Body of pancreas (tissue), 4 donors: ENCODE results near the gene ZNF146. TPM values are rescaled to one million over a fixed set of nuclear protein-coding genes. Genes with fewer than 3 reads are reported as not detected.
"Not testable (repeated sequence)": the region's sequence is repeated elsewhere in the genome, so short reads cannot be mapped to it uniquely, and the experiment has no call there.

ENCODE experiments used
- ATAC-seq: fragments of 150-250 bp; one replicate; pipeline ENCODE4 v1.9.1; 2016
- DNase-seq, 4 donors: peaks; one replicate each; pipeline ENCODE4 v3.0.0-alpha.2; 2019
- H3K27ac ChIP-seq, 4 donors: fragments of 200-600 bp; sonication (generic); 1 replicate in 3 of 4; 2 replicates in 1 of 4; pipeline versions ENCODE4 v1.5.1 to v1.6.1; 2016 to 2019; ENCODE audit warnings: mild to moderate bottlenecking in 1 of 4, mixed read lengths in 1 of 4, moderate library complexity in 1 of 4
- H3K27me3 ChIP-seq, 2 donors: fragments of 200-600 bp; sonication (generic); one replicate each; pipeline ENCODE4 v1.6.0; 2016; ENCODE audit warnings: mild to moderate bottlenecking in 1 of 2
- H3K36me3 ChIP-seq, 2 donors: fragments of 200-600 bp; sonication (generic); replicated peaks in 1 of 2; 2 replicates each; pipeline ENCODE4 v1.5.1; 2016; ENCODE audit warnings: low read depth in 2 of 2; ENCODE audit not compliant: insufficient read depth in 1 of 2
- H3K4me1 ChIP-seq: fragments of 200-600 bp; sonication (generic); one replicate; pipeline ENCODE4 v1.6.0; 2016
- H3K4me3 ChIP-seq, 2 donors: fragments of 200-600 bp; sonication (generic); 1 replicate in 1 of 2; 2 replicates in 1 of 2; pipeline ENCODE4 v1.5.1; 2016 to 2019
- H3K9me3 ChIP-seq, 3 donors: fragments of 200-600 bp; sonication (generic); 1 replicate in 2 of 3; 2 replicates in 1 of 3; pipeline ENCODE4 v1.5.1; 2016
- POLR2A ChIP-seq, 3 donors: fragments of 450-650 bp; IDR thresholded peaks; one replicate each; pipeline ENCODE4 v1.6.1; 2016; ENCODE audit warnings: antibody characterized with exemption in 3 of 3, mild to moderate bottlenecking in 2 of 3
- WGBS, 2 donors: methylation state at CpG; one replicate each; pipeline ENCODE4 v1.1.5; 2017; 5-methylcytosine and 5-hydroxymethylcytosine counted together
- intact Hi-C: fragments of 100-400 bp; cut with DNase I; formaldehyde crosslinking; loops from one replicate; pipeline ENCODE4 v1.15.1; 2023
- total RNA-seq, 2 donors: library from RNA; depleted of rRNA; stranded (reverse); fragments of >200 nt; gene quantifications; one replicate each; pipeline ENCODE4 v1.1.0, GENCODE V29; 2016
- TF ChIP-seq, protein P1 (sequence below), 7 experiments: fragments of 450-650 bp in 4 of 7; fragments of 200-600 bp in 3 of 7; sonication (generic) in 3 of 7; IDR thresholded peaks; one replicate each; pipeline ENCODE4 v1.5.1; 2016 to 2019; ENCODE audit warnings: antibody characterized with exemption in 7 of 7

Gene ZNF146
- total RNA-seq, 2 donors from 2014 or later, result 23.7 to 38.7 TPM

DNA sequence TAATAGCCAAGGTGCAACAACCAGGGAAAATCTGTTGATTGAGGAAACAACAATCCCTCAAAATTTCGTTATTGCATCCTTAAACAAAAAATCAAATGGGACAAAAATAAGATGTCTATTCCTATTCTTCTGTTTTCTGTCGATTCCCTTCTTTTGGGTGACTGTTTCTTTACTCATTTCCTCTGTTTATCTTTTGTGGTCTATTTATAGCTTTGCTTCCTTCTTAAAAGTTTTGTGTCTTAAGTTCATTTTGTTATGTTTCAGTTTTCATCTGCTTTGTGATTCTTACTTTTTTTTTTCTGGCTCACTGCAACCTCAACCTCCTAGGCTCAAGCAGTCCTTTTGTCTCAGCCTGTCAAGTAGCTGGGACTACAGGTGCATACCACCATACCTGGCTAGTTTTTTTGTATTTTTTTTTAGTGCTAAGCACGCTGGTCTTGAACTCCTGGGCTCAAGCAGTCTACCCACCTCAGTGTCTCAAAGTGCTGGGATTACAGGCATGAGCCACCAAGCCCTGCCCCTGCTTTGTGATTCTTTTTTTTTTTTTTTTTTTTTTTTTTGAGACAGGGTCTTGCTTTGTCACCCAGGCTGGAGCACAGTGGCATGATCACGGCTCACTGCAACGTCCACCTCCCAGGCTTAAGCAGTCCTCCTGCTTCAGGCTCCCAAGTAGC, 10.4 kb downstream of the ZNF146 start:
- WGBS, 2 donors, result 63 to 68% methylated on average over 5 of the region's 5 CpGs
- no peaks in the 10 kb centered on the region for H3K9me3 ChIP-seq
- H3K4me3 ChIP-seq, result no peak overlapping the region

DNA sequence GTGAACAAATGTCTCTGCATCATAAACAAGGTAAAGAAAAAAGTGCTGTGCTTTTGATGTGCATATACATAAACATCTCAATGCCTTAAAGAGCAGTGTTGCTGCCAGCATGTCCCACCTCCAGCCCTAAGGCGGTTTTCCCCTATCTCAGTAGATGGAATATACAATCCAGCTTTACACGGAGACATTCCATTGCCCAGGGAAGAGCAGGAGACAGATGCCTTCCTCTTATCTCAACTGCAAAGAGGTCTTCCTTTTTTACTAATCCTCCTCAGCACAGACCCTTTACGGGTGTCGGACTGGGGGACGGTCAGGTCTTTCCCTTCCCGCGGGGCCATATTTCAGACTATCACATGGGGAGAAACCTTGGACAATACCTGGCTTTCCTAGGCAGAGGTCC, 18.7 kb downstream of the ZNF146 start:
- not testable (repeated sequence) for H3K27ac ChIP-seq

More for the DNA sequence above, 10.4 kb downstream of the ZNF146 start:
- H3K27me3 ChIP-seq, result no peaks in the 10 kb centered on the region
- peaks cover 9 to 25% of the 10 kb centered on the region in 2 donors for H3K36me3 ChIP-seq
- ATAC-seq, result no peak
- DNase-seq, result no peak
- H3K27ac ChIP-seq, result no peak overlapping the region
- TF ChIP-seq POLR2A (IDR thresholded peaks at IDR 0.05), result no peak
- TF ChIP-seq, protein P1, sequence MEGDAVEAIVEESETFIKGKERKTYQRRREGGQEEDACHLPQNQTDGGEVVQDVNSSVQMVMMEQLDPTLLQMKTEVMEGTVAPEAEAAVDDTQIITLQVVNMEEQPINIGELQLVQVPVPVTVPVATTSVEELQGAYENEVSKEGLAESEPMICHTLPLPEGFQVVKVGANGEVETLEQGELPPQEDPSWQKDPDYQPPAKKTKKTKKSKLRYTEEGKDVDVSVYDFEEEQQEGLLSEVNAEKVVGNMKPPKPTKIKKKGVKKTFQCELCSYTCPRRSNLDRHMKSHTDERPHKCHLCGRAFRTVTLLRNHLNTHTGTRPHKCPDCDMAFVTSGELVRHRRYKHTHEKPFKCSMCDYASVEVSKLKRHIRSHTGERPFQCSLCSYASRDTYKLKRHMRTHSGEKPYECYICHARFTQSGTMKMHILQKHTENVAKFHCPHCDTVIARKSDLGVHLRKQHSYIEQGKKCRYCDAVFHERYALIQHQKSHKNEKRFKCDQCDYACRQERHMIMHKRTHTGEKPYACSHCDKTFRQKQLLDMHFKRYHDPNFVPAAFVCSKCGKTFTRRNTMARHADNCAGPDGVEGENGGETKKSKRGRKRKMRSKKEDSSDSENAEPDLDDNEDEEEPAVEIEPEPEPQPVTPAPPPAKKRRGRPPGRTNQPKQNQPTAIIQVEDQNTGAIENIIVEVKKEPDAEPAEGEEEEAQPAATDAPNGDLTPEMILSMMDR (IDR thresholded peaks at IDR 0.05), result no peak
- no peaks in the 10 kb centered on the region for H3K4me1 ChIP-seq
- intact Hi-C loops, result no loop called here

DNA sequence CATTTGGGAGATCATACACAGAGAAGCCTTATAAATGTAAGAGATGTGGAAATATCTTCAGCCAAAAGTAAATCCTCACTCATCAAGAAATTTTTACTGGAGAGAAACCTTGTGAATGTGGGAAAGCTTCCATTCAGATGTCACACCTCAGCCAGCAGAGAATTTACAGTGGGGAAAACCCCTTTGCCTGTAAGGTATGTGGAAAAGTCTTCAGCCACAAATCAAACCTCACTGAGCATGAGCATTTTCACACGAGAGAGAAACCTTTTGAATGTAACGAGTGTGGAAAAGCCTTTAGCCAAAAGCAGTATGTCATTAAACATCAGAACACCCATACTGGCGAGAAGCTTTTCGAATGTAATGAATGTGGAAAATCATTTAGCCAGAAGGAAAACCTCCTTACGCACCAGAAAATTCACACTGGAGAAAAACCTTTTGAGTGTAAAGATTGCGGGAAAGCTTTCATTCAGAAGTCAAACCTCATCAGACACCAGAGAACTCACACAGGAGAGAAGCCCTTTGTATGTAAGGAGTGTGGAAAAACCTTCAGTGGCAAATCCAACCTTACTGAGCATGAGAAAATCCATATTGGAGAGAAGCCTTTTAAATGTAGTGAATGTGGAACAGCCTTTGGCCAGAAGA, 21.5 kb downstream of the ZNF146 start:
- WGBS, 2 donors, result 94 to 95% methylated on average over 6 of the region's 6 CpGs
- no peaks in the 10 kb centered on the region for H3K4me1 ChIP-seq
- peaks cover 32 to 48% of the 10 kb centered on the region in 2 donors for H3K36me3 ChIP-seq
- H3K9me3 ChIP-seq, result peaks cover 0 to 18% (median 0%) of the 10 kb centered on the region in 3 donors
- no peak for DNase-seq
- no peak for ATAC-seq
- intact Hi-C loops, result no loop called here
- no peak overlapping the region for H3K27ac ChIP-seq
- H3K27me3 ChIP-seq, result no peaks in the 10 kb centered on the region
- no peak overlapping the region for H3K4me3 ChIP-seq
- TF ChIP-seq, protein P1 (IDR thresholded peaks at IDR 0.05), result no peak
- TF ChIP-seq POLR2A (IDR thresholded peaks at IDR 0.05), result no peak

More for the DNA sequence above, 18.7 kb downstream of the ZNF146 start:
- ATAC-seq, H3K4me3 ChIP-seq, H3K27me3 ChIP-seq, DNase-seq, intact Hi-C loops, H3K4me1 ChIP-seq: not testable (repeated sequence)
- 79 to 85% methylated on average over 7 of the region's 7 CpGs for WGBS, 2 donors
- Histone ChIP-seq H3K36me3 (peaks cover 40 to 72% of the 10 kb centered on the region in 2 donors), H3K9me3 (peaks cover 0 to 15% (median 0%) of the 10 kb centered on the region in 3 donors)

DNA sequence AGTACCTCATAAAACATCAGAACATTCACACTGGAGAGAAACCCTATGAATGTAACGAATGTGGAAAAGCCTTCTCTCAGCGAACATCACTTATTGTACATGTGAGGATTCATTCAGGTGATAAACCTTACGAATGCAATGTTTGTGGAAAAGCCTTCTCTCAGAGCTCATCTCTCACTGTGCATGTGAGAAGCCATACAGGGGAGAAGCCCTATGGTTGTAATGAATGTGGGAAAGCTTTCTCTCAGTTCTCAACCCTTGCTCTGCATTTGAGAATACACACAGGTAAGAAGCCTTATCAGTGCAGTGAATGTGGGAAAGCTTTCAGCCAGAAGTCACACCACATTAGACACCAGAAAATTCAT, 22.0 kb downstream of the ZNF146 start:
- ATAC-seq (no peak), DNase-seq (no peak)
- 94 to 98% methylated on average over 3 of the region's 3 CpGs for WGBS, 2 donors
- Histone ChIP-seq H3K9me3 (peaks cover 0 to 19% (median 0%) of the 10 kb centered on the region in 3 donors), H3K4me1 (no peaks in the 10 kb centered on the region), H3K4me3 (no peak overlapping the region), H3K36me3 (peaks cover 32 to 44% of the 10 kb centered on the region in 2 donors), H3K27me3 (no peaks in the 10 kb centered on the region), H3K27ac (no peak overlapping the region)
- TF ChIP-seq, protein P1 (IDR thresholded peaks at IDR 0.05), result no peak
- TF ChIP-seq POLR2A (IDR thresholded peaks at IDR 0.05), result no peak
- intact Hi-C loops, result no loop called here

DNA sequence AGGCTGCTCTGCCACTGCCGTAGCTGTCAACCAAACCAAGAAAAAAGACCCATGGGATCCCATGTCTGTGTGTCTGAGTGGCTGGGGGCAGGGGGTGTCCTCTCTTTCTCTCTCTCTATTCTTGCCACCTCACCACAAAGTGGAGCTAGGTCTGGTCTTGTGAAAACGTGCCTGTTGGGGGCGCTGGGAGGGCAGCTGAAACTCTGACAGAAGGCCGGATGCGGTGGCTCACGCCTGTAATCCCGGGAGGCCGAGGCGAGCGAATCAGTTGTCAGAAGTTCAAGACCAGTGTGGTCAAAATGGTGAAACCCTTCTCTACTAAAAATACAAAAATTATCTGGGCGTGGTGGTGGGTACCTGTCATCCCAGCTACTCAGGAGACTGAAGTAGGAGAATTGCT, 29.2 kb downstream of the ZNF146 start:
- H3K36me3 ChIP-seq, result no peaks in the 10 kb centered on the region
- no peak overlapping the region for H3K4me3 ChIP-seq
- H3K9me3 ChIP-seq, result peaks cover 0 to 5% (median 0%) of the 10 kb centered on the region in 3 donors
- ATAC-seq (no peak), DNase-seq (no peak)
- 63 to 91% methylated on average over 11 of the region's 11 CpGs for WGBS, 2 donors
- no peaks in the 10 kb centered on the region for H3K4me1 ChIP-seq
- no peak overlapping the region for H3K27ac ChIP-seq
- H3K27me3 ChIP-seq, result no peaks in the 10 kb centered on the region
- TF ChIP-seq, protein P1 (IDR thresholded peaks at IDR 0.05), result no peak
- TF ChIP-seq POLR2A (IDR thresholded peaks at IDR 0.05), result no peak
- intact Hi-C loops, result no loop called here
